Fibroblast of lung (primary cell): Measurements from ENCODE around the gene FNDC8. TPM values are rescaled to one million over a fixed set of nuclear protein-coding genes. Genes with fewer than 3 reads are reported as not detected.

Experiments
- DNase-seq, 2 donors: peaks; one replicate each; pipeline versions ENCODE4 v3.0.0 to v3.0.0-alpha.2; 2010; ENCODE audit warnings: low read depth in 2 of 2
- H2AFZ ChIP-seq: 2 replicates; pipeline ENCODE4 v1.5.1; 2012; ENCODE audit warnings: low read length, control low read depth, inconsistent platforms
- H3K27ac ChIP-seq: 2 replicates; pipeline ENCODE4 v1.5.1; 2011; ENCODE audit warnings: low read length, control low read depth; ENCODE audit not compliant: insufficient read depth
- H3K27me3 ChIP-seq: 2 replicates; pipeline ENCODE4 v1.5.1; 2011; ENCODE audit warnings: mild to moderate bottlenecking, low read length; ENCODE audit not compliant: control insufficient read depth, insufficient read depth
- H3K36me3 ChIP-seq: 2 replicates; pipeline ENCODE4 v1.5.1; 2011; ENCODE audit warnings: low read length; ENCODE audit not compliant: control insufficient read depth, insufficient read depth
- H3K4me1 ChIP-seq: 2 replicates; pipeline ENCODE4 v1.5.1; 2011; ENCODE audit warnings: low read length; ENCODE audit not compliant: control insufficient read depth, insufficient read depth; ENCODE audit errors: extremely low read depth
- H3K4me2 ChIP-seq: 2 replicates; pipeline ENCODE4 v1.5.1; 2011; ENCODE audit warnings: low read length, control low read depth; ENCODE audit not compliant: insufficient read depth; ENCODE audit errors: extremely low read depth
- H3K4me3 ChIP-seq, 4 experiments: fragments of 200-600 bp in 1 of 4; sonication (generic) in 1 of 4; replicated peaks in 1 of 4; 2 replicates each; pipeline ENCODE4 v1.5.1; 2011 to 2016; ENCODE audit warnings: low read length in 4 of 4, low read depth in 3 of 4, mild to moderate bottlenecking in 3 of 4, control low read depth in 2 of 4, inconsistent platforms in 1 of 4, mixed read lengths in 1 of 4; ENCODE audit not compliant: insufficient read depth in 1 of 4; ENCODE audit errors: control extremely low read depth in 1 of 4
- H3K79me2 ChIP-seq: 2 replicates; pipeline ENCODE4 v1.5.1; 2012; ENCODE audit warnings: mild to moderate bottlenecking, low read length, inconsistent platforms; ENCODE audit not compliant: control insufficient read depth, insufficient read depth
- H3K9ac ChIP-seq: 2 replicates; pipeline ENCODE4 v1.5.1; 2011; ENCODE audit warnings: mild to moderate bottlenecking, low read length, control low read depth; ENCODE audit not compliant: insufficient read depth
- H3K9me3 ChIP-seq: 2 replicates; pipeline ENCODE4 v1.5.1; 2012; ENCODE audit warnings: low read depth, low read length; ENCODE audit not compliant: control insufficient read depth, insufficient read depth
- H4K20me1 ChIP-seq: 2 replicates; pipeline ENCODE4 v1.5.1; 2011; ENCODE audit warnings: low read length; ENCODE audit not compliant: control insufficient read depth, insufficient read depth; ENCODE audit errors: extremely low read depth
- CTCF ChIP-seq, 2 donors: IDR thresholded peaks in 1 of 2; conservative IDR thresholded peaks in 1 of 2; 1 replicate in 1 of 2; 2 replicates in 1 of 2; pipeline ENCODE4 v1.5.1; 2011 to 2012; ENCODE audit warnings: low read length in 2 of 2, control low read depth in 1 of 2, inconsistent platforms in 1 of 2, low read depth in 1 of 2, mild to moderate bottlenecking in 1 of 2
- EZH2 ChIP-seq: IDR thresholded peaks from 2 replicates; pipeline ENCODE4 v1.5.1; 2012; ENCODE audit warnings: low read length, control low read depth, mild to moderate bottlenecking; ENCODE audit errors: missing control alignments
- polyA plus RNA-seq, 2 donors: library from polyadenylated mRNA; depleted of rRNA in 1 of 2; stranded (reverse) in 1 of 2; unstranded in 1 of 2; fragments of >200 nt; gene quantifications; 2 replicates each; pipeline ENCODE4 v1.2.1, GENCODE V29; 2011 to 2012; ENCODE audit warnings: missing spikeins in 1 of 2
- total RNA-seq: library from RNA; depleted of rRNA; stranded (reverse); fragments of >200 nt; gene quantifications from 2 replicates; pipeline ENCODE4 v1.2.1, GENCODE V29; 2014

FNDC8 gene
- total and polyA plus RNA-seq, 2 donors (not counting 1 experiment from before 2014, with no cell fraction given) = not detected

- no peak for DNase-seq
- TF ChIP-seq CTCF (conservative IDR thresholded peaks at IDR 0.05 in 1 of 2, IDR thresholded peaks at IDR 0.05 in 1 of 2; ENCODE audit: low read depth in 1 of 2, low read length in 2 of 2) = no peak
- no peak for TF ChIP-seq EZH2
- Histone ChIP-seq H3K4me2 (no peak overlapping the region), H4K20me1 (no peaks in the 10 kb centered on the region), H3K79me2 (peaks cover 9% of the 10 kb centered on the region), H3K4me3 (no peak overlapping the region), H3K36me3 (no peaks in the 10 kb centered on the region), H3K27me3 (no peaks in the 10 kb centered on the region), H3K9me3 (no peaks in the 10 kb centered on the region), H3K4me1 (peaks cover 2% of the 10 kb centered on the region), H3K9ac (no peak overlapping the region), H2AFZ (no peak overlapping the region), H3K27ac (no peak overlapping the region)
Measured at GRCh38 chr17:35116845-35117244, 4.6 kb upstream of the FNDC8 start.

- Histone ChIP-seq H3K4me1 (peaks cover 2% of the 10 kb centered on the region), H3K4me2 (peak overlapping the region; percentile 18), H3K9me3 (no peaks in the 10 kb centered on the region), H3K9ac (no peak overlapping the region), H2AFZ (no peak overlapping the region), H3K4me3 (no peak overlapping the region), H3K27ac (no peak overlapping the region), H3K27me3 (no peaks in the 10 kb centered on the region), H4K20me1 (no peaks in the 10 kb centered on the region), H3K36me3 (no peaks in the 10 kb centered on the region), H3K79me2 (peaks cover 9% of the 10 kb centered on the region)
- no peak for TF ChIP-seq EZH2
- TF ChIP-seq CTCF (conservative IDR thresholded peaks at IDR 0.05 in 1 of 2, IDR thresholded peaks at IDR 0.05 in 1 of 2; ENCODE audit: low read depth in 1 of 2, low read length in 2 of 2) = peak in 1 of 2 donors; percentile 37
- peak in 1 of 2 donors; percentile 39 for DNase-seq
Measured at GRCh38 chr17:35117984-35118383, 3.4 kb upstream of the FNDC8 start.

- no peaks in the 10 kb centered on the region for H3K36me3 ChIP-seq
- peak within 1 kb of the TSS; percentile 75 for H3K9ac ChIP-seq
- peak; percentile 57 to 60 for DNase-seq
- TF ChIP-seq CTCF (conservative IDR thresholded peaks at IDR 0.05 in 1 of 2, IDR thresholded peaks at IDR 0.05 in 1 of 2; ENCODE audit: low read depth in 1 of 2, low read length in 2 of 2) (peak; percentile 56 to 79), EZH2 (no peak)
- no peaks in the 10 kb centered on the region for H3K27me3 ChIP-seq
- H2AFZ ChIP-seq = peak within 1 kb of the TSS; percentile 87
- H3K4me3 ChIP-seq = peak within 1 kb of the TSS; percentile 69 to 93 (median 76)
- peak within 1 kb of the TSS; percentile 93 for H3K4me2 ChIP-seq
- no peaks in the 10 kb centered on the region for H4K20me1 ChIP-seq
- peaks cover 9% of the 10 kb centered on the region for H3K79me2 ChIP-seq
- H3K9me3 ChIP-seq = no peaks in the 10 kb centered on the region
- H3K27ac ChIP-seq = peak within 1 kb of the TSS; percentile 60
- peaks cover 2% of the 10 kb centered on the region for H3K4me1 ChIP-seq
Measured at GRCh38 chr17:35119370-35120165, 1.8 kb upstream of the FNDC8 start, which contains the start of gene RAD51D. TSS of gene RAD51D (minus strand) at chr17:35119860. CDS start at chr17:35119613, 247 bp downstream.
